ENCODE data around the gene DCST2.

Gene DCST2

GRCh38 chr1:154973344-154974101 lies 60.1 kb downstream of the DCST2 start:
- DNase-seq, result peak; percentile 97

DNA sequence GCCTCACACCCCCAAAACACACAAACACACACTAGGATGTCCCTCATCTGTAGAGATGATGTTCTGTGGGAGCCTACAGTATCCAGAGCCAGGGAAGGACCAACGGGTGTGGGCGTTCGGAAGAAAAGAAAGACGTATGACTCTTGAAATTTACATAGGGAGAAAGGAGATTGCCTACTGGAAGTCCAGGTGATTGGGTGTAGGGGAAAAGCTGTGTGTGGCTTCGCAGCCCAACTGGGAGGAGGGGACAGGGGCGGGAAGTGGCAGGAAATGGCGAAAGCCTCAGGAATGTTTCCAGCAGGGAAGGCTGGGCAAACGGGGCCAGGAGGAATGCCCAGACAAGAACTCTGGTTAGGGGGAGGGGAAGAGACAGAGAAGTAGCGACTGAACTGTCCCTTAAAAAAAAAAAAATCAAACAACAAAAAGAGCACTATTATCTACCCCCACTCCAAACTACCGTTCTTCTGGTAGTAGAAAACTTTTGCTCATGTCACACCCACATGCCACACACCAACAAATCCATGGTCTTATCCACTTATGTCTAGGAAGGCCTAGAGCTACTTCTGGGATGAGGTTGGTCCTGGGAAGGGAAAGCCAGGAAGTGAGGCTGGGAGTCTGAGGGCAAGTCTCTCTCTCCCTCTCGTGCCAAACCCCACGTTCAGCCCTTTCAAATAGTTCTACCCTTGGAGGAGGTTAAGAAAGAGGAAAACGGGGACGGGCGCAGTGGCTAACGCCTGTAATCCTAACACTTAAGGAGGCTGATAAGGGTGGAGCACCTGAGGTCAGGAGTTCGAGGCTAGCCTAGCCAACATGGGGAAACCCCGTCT lies 60.9 kb downstream of the DCST2 start:
- peak; percentile 86 for DNase-seq

GRCh38 chr1:154972213-154972516 lies 61.4 kb downstream of the DCST2 start:
- DNase-seq, result no peak

GRCh38 chr1:154971341-154971998 lies 62.1 kb downstream of the DCST2 start:
- DNase-seq, result no peak

DNA sequence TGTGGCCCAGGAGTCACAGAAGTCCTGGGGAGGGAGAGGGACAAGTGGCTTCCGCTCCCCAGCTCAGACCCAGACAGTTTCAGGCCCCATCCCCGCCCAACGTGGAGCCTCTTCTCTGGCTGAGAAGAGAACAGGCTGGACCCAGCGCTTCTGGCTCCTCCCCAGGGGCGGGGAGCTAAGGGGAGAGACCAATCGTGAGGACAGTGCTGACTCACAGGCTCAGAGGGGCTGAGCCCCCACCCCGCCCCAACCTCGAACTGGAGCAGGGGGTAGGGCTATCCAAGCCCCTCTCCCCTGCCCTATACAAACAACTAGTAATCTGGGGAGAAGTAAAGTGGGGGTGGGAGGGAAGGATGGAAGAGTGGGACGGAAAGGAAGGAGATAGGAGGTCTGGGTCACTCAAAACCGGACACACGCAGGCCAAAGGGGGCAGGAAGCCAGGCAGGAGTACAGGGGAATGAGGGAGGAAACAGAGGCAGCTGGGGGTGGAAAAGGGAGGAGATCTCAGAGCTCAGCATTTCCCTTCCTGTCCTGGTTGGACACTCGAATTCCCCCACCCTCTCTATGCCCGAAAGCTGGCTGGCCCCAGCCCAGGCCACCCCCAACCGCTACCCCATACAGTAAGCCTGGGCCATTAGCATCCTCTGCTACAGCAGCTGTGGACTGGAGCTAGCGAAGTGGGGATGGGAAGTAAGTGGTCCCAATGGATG lies 62.8 kb downstream of the DCST2 start, which contains the start of gene SHC1:
SHC1 (minus strand) TSS at position 117 of the 710 bp plus-strand sequence. CDS start 221 bp downstream, outside the sequence.
- DNase-seq, result peak; percentile 97

GRCh38 chr1:154969860-154970452 lies 63.6 kb downstream of the DCST2 start:
- DNase-seq, result peak; percentile 57

DNA sequence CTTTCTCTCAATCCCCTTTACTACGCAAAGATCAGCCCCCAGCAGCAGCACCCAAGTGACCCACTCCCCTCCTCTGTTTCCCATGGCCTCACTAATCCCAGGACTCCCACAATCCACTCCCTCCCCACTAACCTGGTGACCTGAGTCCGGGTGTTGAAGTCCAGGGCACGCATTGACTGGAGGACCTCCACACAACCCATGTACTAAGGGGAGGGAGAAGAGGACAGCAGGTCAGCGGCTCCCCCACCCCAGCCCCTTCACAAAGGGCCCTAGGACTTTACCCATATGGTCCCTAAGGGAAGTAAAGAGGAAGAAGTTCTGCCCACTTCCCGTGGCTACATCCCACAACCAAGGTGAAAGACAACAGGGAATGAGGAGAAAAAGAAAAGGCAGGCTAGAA lies 64.3 kb downstream of the DCST2 start:
- no peak for DNase-seq

DNA sequence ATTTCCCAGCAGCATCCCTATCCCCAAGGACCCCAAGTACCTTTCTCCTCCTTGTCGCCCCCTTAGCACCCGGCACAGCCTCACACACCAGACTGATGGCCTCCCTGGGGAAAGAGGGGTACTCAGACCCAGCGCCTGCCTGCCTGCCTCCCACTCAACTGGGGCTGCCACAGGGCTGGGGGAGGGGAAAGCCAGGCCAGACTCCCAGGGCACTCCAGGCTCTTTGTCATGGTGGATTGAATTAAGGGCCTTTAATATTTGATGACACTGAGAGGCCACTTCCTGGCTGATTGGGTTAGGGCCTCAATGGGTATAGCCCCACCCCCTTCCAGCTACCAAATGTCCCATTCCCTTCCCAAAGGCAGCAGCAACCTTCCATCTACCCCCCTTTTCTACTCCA lies 64.8 kb downstream of the DCST2 start:
- DNase-seq, result no peak

All from femur (tissue), 1 donor.